SK-N-SH (cell line): ENCODE measurements around the gene FASTKD3. TPM values are rescaled to one million over a fixed set of nuclear protein-coding genes. Genes with fewer than 3 reads are reported as not detected.

Experiments
- CTCF ChIA-PET: fragments of 300-600, 350-600 bp; formaldehyde crosslinking; extraction: SDS; loops from one replicate; lab custom pipeline; 2021; lab: Yijun Ruan, JAX
- POLR2A ChIA-PET: fragments of 350-600 bp; sonication (Branson Sonifier 250); formaldehyde crosslinking; extraction: SDS; loops from one replicate; lab custom pipeline; 2020; ENCODE audit warnings: antibody characterized with exemption, inconsistent platforms; lab: Yijun Ruan, JAX
- DNase-seq: peaks from one replicate; pipeline ENCODE4 v3.0.0; 2012
- H2AFZ ChIP-seq: fragments of 200-600 bp; sonication (generic); 2 replicates; pipeline ENCODE4 v1.8.1; 2016; ENCODE audit warnings: antibody characterized with exemption, mild to moderate bottlenecking, low read depth
- H3F3A ChIP-seq: fragments of 200-600 bp; sonication (generic); replicated peaks from 2 replicates; pipeline ENCODE3; 2016; ENCODE audit warnings: antibody characterized with exemption, mild to moderate bottlenecking; ENCODE audit not compliant: insufficient read depth
- H3K27ac ChIP-seq, 2 experiments: fragments of 200-500 bp in 1 of 2; fragments of 200-600 bp in 1 of 2; sonication (Bioruptor generic) in 1 of 2; sonication (generic), shearing (Covaris generic) in 1 of 2; 2 replicates each; pipeline versions ENCODE4 v1.5.1 to v1.6.1; 2014 to 2016; ENCODE audit warnings: low read depth in 2 of 2, inconsistent platforms in 1 of 2, low read length in 1 of 2, mild to moderate bottlenecking in 1 of 2, mixed read lengths in 1 of 2
- H3K27me3 ChIP-seq: fragments of 200-600 bp; sonication (generic), shearing (Covaris generic); 2 replicates; pipeline ENCODE4 v1.6.1; 2016; ENCODE audit warnings: mixed run types; ENCODE audit not compliant: insufficient read depth
- H3K36me3 ChIP-seq, 2 experiments: fragments of 200-500 bp in 1 of 2; fragments of 200-600 bp in 1 of 2; sonication (Bioruptor generic) in 1 of 2; sonication (generic) in 1 of 2; replicated peaks in 1 of 2; 2 replicates each; pipeline versions ENCODE3 to v1.5.1; 2014 to 2016; ENCODE audit warnings: low read length in 1 of 2, mild to moderate bottlenecking in 1 of 2; ENCODE audit not compliant: insufficient read depth in 2 of 2, control insufficient read depth in 1 of 2
- H3K4me1 ChIP-seq, 2 experiments: fragments of 200-500 bp in 1 of 2; fragments of 200-600 bp in 1 of 2; sonication (Bioruptor generic) in 1 of 2; sonication (generic), shearing (Covaris generic) in 1 of 2; 2 replicates each; pipeline versions ENCODE4 v1.5.1 to v1.6.1; 2014 to 2016; ENCODE audit warnings: low read depth in 1 of 2, low read length in 1 of 2, mixed run types in 1 of 2; ENCODE audit not compliant: insufficient read depth in 2 of 2, control insufficient read depth in 1 of 2
- H3K4me2 ChIP-seq: fragments of 200-600 bp; sonication (generic), shearing (Covaris generic); 2 replicates; pipeline ENCODE4 v1.6.1; 2017; ENCODE audit warnings: mixed run types
- H3K4me3 ChIP-seq, 2 experiments: fragments of 200-500 bp in 1 of 2; fragments of 200-600 bp in 1 of 2; sonication (Bioruptor generic) in 1 of 2; sonication (generic), shearing (Covaris generic) in 1 of 2; 2 replicates each; pipeline versions ENCODE4 v1.5.1 to v1.8.1; 2014 to 2016; ENCODE audit warnings: low read depth in 2 of 2, inconsistent platforms in 1 of 2, low read length in 1 of 2, mild to moderate bottlenecking in 1 of 2, mixed read lengths in 1 of 2, moderate library complexity in 1 of 2
- H3K79me2 ChIP-seq: fragments of 200-600 bp; sonication (generic); 2 replicates; pipeline ENCODE4 v1.8.1; 2017; ENCODE audit warnings: mild to moderate bottlenecking; ENCODE audit not compliant: insufficient read depth
- H3K9ac ChIP-seq: fragments of 200-600 bp; sonication (generic); 2 replicates; pipeline ENCODE4 v1.6.1; 2017; ENCODE audit warnings: mixed run types
- H3K9me2 ChIP-seq: fragments of 200-600 bp; sonication (generic); 2 replicates; pipeline ENCODE4 v1.6.1; 2017; ENCODE audit warnings: mixed run types
- H3K9me3 ChIP-seq: fragments of 200-600 bp; sonication (generic); 2 replicates; pipeline ENCODE4 v1.6.1; 2017; ENCODE audit warnings: mixed run types, mild to moderate bottlenecking, moderate library complexity
- H4K20me1 ChIP-seq: fragments of 200-600 bp; sonication (generic); 2 replicates; pipeline ENCODE4 v1.6.1; 2017; ENCODE audit warnings: mild to moderate bottlenecking, mixed run types; ENCODE audit not compliant: insufficient read depth
- CHD2 ChIP-seq: fragments of 150-350 bp; IDR thresholded peaks from 2 replicates; pipeline ENCODE4 v1.6.1; 2018; ENCODE audit warnings: low read length; ENCODE audit not compliant: partially characterized antibody
- ELF1 ChIP-seq: IDR thresholded peaks from 2 replicates; pipeline ENCODE4 v1.4.0; 2012
- EP300 ChIP-seq, 2 experiments: IDR thresholded peaks; 2 replicates each; pipeline versions ENCODE4 v1.4.0 to v1.6.1; 2012; ENCODE audit warnings: borderline replicate concordance in 1 of 2, low read depth in 1 of 2, low read length in 1 of 2
- FOSL2 ChIP-seq: IDR thresholded peaks from 2 replicates; pipeline ENCODE4 v1.4.0; 2012; ENCODE audit warnings: low read depth, mild to moderate bottlenecking, moderate library complexity, borderline replicate concordance
- FOXM1 ChIP-seq: IDR thresholded peaks from 2 replicates; pipeline ENCODE4 v1.4.0; 2012; ENCODE audit warnings: low read depth, mild to moderate bottlenecking
- TAF1 ChIP-seq: IDR thresholded peaks from 2 replicates; pipeline ENCODE4 v1.6.1; 2012; ENCODE audit warnings: low read depth, mild to moderate bottlenecking, low read length, moderate library complexity, borderline replicate concordance
- WGBS: methylation state at CpG from one replicate; pipeline ENCODE4 v1.1.6; 2017; ENCODE audit warnings: low lambda C conversion rate; 5-methylcytosine and 5-hydroxymethylcytosine counted together
- polyA plus RNA-seq, 3 experiments: library from polyadenylated mRNA; depleted of rRNA; stranded (reverse); fragments of >200 nt; gene quantifications; 2 replicates each; pipeline ENCODE4 v1.2.3, GENCODE V29; 2012
- TF ChIP-seq, protein P1 (sequence below): fragments of 200-600 bp; sonication (generic); IDR thresholded peaks from 2 replicates; pipeline ENCODE4 v1.6.1; 2017; ENCODE audit warnings: antibody characterized with exemption, mild to moderate bottlenecking, moderate library complexity

Gene FASTKD3
- polyA plus RNA-seq, 1 of the 3 experiments (the other 2 are of a cell fraction): 5.4 TPM

DNA sequence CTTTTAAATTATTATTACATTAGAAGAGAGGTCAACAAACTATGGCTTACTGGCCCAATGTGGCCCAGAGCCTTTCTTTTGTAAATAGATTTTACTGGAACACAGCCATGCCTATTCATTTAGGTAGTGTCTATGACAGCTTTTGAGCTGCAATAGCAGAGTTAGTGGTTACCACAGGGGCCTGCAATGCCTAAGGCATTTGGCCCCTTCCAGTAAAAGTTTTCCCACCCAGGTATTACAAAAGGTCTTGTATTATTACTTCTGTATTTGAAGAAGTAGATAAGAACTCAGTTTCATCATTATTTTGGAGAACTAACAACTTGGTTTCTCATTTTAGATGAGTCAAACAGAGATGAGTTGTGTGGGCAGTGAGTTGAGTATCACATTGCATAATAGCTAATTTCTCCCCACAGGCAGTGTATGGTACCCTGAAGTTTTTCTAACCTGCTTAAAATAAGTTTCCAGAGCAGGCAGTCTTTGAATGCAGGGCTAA lies 9.6 kb upstream of the FASTKD3 start:
- Histone ChIP-seq H3K9me3 (no peaks in the 10 kb centered on the region), H3K27me3 (no peaks in the 10 kb centered on the region), H2AFZ (no peak overlapping the region), H3K36me3 (peaks cover 49 to 83% of the 10 kb centered on the region in 2 experiments), H3K9me2 (no peaks in the 10 kb centered on the region), H3K9ac (no peak overlapping the region), H3K4me1 (peaks cover 0 to 5% of the 10 kb centered on the region in 2 experiments; a peak in 2 of 4 replicates), H3K27ac (no peak overlapping the region), H3F3A (no peaks in the 10 kb centered on the region), H4K20me1 (no peaks in the 10 kb centered on the region), H3K79me2 (peaks cover 33% of the 10 kb centered on the region; the same call in 1 of the 2 replicates), H3K4me2 (no peak overlapping the region), H3K4me3 (no peak overlapping the region)
- TF ChIP-seq, protein P1, sequence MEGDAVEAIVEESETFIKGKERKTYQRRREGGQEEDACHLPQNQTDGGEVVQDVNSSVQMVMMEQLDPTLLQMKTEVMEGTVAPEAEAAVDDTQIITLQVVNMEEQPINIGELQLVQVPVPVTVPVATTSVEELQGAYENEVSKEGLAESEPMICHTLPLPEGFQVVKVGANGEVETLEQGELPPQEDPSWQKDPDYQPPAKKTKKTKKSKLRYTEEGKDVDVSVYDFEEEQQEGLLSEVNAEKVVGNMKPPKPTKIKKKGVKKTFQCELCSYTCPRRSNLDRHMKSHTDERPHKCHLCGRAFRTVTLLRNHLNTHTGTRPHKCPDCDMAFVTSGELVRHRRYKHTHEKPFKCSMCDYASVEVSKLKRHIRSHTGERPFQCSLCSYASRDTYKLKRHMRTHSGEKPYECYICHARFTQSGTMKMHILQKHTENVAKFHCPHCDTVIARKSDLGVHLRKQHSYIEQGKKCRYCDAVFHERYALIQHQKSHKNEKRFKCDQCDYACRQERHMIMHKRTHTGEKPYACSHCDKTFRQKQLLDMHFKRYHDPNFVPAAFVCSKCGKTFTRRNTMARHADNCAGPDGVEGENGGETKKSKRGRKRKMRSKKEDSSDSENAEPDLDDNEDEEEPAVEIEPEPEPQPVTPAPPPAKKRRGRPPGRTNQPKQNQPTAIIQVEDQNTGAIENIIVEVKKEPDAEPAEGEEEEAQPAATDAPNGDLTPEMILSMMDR: no peak
- no peak for DNase-seq
- ChIA-PET CTCF (interaction anchor here (1.0 to 3.8 kb wide), 3 partner anchors 8 to 28 kb away, joined by 3 to 17 read pairs (median 3); partner anchors contain the start of genes FASTKD3 and MTRR), POLR2A (no interaction called here)

DNA sequence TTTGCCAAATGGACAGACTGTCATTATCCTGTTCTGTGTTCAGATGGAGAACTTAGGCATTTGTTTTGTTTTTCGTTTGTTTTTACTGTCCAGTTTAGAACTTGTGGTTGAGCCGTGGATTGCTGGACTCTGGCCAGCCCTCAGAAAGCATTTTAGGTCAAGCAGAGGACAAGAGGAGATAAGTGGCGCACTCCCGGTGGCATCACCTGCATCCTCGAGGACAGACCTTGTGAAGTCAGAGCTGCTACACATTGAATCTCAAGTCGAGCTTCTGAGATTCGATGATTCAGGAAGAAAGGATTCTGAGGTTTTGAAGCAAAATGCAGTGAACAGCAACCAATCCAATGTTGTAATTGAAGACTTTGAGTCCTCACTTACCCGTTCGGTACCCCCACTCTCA lies 9.0 kb upstream of the FASTKD3 start:
- DNase-seq: no peak
- Histone ChIP-seq H3K4me1 (peaks cover 0 to 5% of the 10 kb centered on the region in 2 experiments; a peak in 2 of 4 replicates), H3K4me2 (no peak overlapping the region), H3K9ac (no peak overlapping the region), H4K20me1 (no peaks in the 10 kb centered on the region), H3F3A (no peaks in the 10 kb centered on the region), H3K9me2 (no peaks in the 10 kb centered on the region), H3K9me3 (no peaks in the 10 kb centered on the region), H3K27ac (no peak overlapping the region), H3K27me3 (no peaks in the 10 kb centered on the region), H3K79me2 (peaks cover 38% of the 10 kb centered on the region), H2AFZ (no peak overlapping the region), H3K4me3 (no peak overlapping the region), H3K36me3 (peaks cover 48 to 83% of the 10 kb centered on the region in 2 experiments)
- CTCF ChIA-PET: interaction anchor here (1.3 to 3.8 kb wide), 2 partner anchors 9 kb away, joined by 3 to 17 read pairs; partner anchors contain the start of genes FASTKD3 and MTRR
- no peak for TF ChIP-seq EP300 (IDR thresholded peaks at IDR 0.05; ENCODE audit: borderline replicate concordance in 1 of 2, low read depth in 1 of 2, low read length in 1 of 2)
- TF ChIP-seq FOXM1: no peak
- TF ChIP-seq TAF1: no peak
- no peak for TF ChIP-seq FOSL2
- TF ChIP-seq CHD2: no peak
- WGBS: 73% methylated on average over 9 of the region's 9 CpGs
- POLR2A ChIA-PET: no interaction called here

DNA sequence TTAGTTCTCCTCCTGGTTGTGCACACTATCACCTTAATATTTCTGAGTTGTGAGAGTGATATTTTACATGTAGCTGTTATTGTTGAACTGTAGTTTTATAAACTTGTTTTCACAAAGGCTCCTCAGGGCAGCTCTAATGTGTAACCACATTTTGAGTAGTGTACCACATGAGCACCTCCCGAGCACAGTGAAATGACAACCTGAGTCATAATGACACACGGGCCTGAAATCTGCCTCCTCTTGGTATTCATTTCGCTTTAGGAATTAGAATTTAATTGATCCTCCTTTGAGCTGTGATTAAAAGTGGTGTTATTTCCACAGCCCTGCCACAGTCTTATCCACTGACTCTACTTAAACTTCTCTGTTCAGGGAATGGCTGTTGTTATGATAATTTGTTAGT lies 8.0 kb upstream of the FASTKD3 start:
- no peaks in the 10 kb centered on the region for H3K9me2 ChIP-seq
- H4K20me1 ChIP-seq: peaks cover 5% of the 10 kb centered on the region; the same call in 1 of the 2 replicates
- peaks cover 47 to 83% of the 10 kb centered on the region in 2 experiments for H3K36me3 ChIP-seq
- CTCF ChIA-PET: interaction anchor here (1.3 to 3.8 kb wide), 3 partner anchors 8 to 20 kb away, joined by 3 to 17 read pairs (median 4); partner anchors contain the start of genes FASTKD3 and MTRR
- no peak for DNase-seq
- H3K27me3 ChIP-seq: no peaks in the 10 kb centered on the region
- peaks cover 48% of the 10 kb centered on the region for H3K79me2 ChIP-seq
- no peaks in the 10 kb centered on the region for H3K9me3 ChIP-seq
- no peaks in the 10 kb centered on the region for H3F3A ChIP-seq
- POLR2A ChIA-PET: no interaction called here
- H3K4me1 ChIP-seq: peaks cover 0 to 5% of the 10 kb centered on the region in 2 experiments; a peak in 2 of 4 replicates
- no peak overlapping the region for H3K9ac ChIP-seq
- H2AFZ ChIP-seq: no peak overlapping the region; the same call in 1 of the 2 replicates
- WGBS: 47% methylated on average over 3 of the region's 3 CpGs
- H3K27ac ChIP-seq: no peak overlapping the region
- H3K4me2 ChIP-seq: no peak overlapping the region
- no peak overlapping the region for H3K4me3 ChIP-seq
- peak; percentile 48; the same call in 1 of the 2 replicates for TF ChIP-seq FOSL2
- no peak for TF ChIP-seq ELF1
- TF ChIP-seq, all 33 proteins: peak for 1
